HCT116 (cell line): ENCODE results near the gene C19orf18. TPM values are rescaled to one million over a fixed set of nuclear protein-coding genes. Genes with fewer than 3 reads are reported as not detected.

Experiments
- ATAC-seq: fragments of 200-7000 bp; cut with Tn5 transposase; 2 replicates; pipeline ENCODE4 v1.9.1; 2020; ENCODE audit warnings: mild to moderate bottlenecking, moderate library complexity
- BruUV-seq: library from RNA; stranded (reverse); fragments of 400-500 nt; replicated peaks from 2 replicates; lab custom pipeline; 2021; lab: Mats Ljungman, UMichigan
- CTCF ChIA-PET: fragments of 300-600 bp; sonication (Branson Sonifier 250); formaldehyde crosslinking; loops from one replicate; lab custom pipeline; 2021; ENCODE audit warnings: antibody characterized with exemption; lab: Charles Lee
- POLR2A ChIA-PET: fragments of 300-600, 350-600 bp; sonication (Branson Sonifier 250); formaldehyde crosslinking; loops from one replicate; lab custom pipeline; 2021; ENCODE audit warnings: antibody characterized with exemption; lab: Charles Lee
- RAD21 ChIA-PET, 2 experiments: fragments of 300-600 bp; sonication (Branson Sonifier 250); formaldehyde crosslinking; loops; one replicate each; lab custom pipeline; 2023; ENCODE audit warnings: low total read pairs in 2 of 2; ENCODE audit not compliant: uncharacterized antibody in 2 of 2, unreplicated experiment in 2 of 2, low non-redundant PET in 1 of 2; lab: Charles Lee
- DNase-seq: peaks from one replicate; pipeline ENCODE4 v3.0.0-alpha.2; 2010; ENCODE audit warnings: low read depth, low spot score
- H2AFZ ChIP-seq: fragments of 200-600 bp; shearing (Covaris generic), sonication (generic); 2 replicates; pipeline ENCODE4 v1.6.1; 2017; ENCODE audit warnings: low read depth, mixed run types, mixed read lengths, antibody characterized with exemption, low read length; ENCODE audit not compliant: poor library complexity, severe bottlenecking
- H3K27ac ChIP-seq: 2 replicates; pipeline ENCODE4 v1.5.1; 2012; ENCODE audit warnings: low read depth, low read length
- H3K27me3 ChIP-seq: fragments of 200-600 bp; sonication (generic); 2 replicates; pipeline ENCODE4 v1.6.1; 2016; ENCODE audit warnings: mixed run types, low read length, mixed read lengths; ENCODE audit not compliant: insufficient read depth
- H3K36me3 ChIP-seq, 2 experiments: fragments of 200-500 bp in 1 of 2; fragments of 200-600 bp in 1 of 2; sonication (Bioruptor generic) in 1 of 2; sonication (generic) in 1 of 2; 2 replicates each; pipeline versions ENCODE4 v1.5.1 to v1.6.1; 2014 to 2016; ENCODE audit warnings: low read length in 2 of 2, inconsistent platforms in 1 of 2, mixed read lengths in 1 of 2, mixed run types in 1 of 2; ENCODE audit not compliant: insufficient read depth in 2 of 2, control insufficient read depth in 1 of 2
- H3K4me1 ChIP-seq, 2 experiments: fragments of 200-600 bp in 1 of 2; sonication (generic) in 1 of 2; 2 replicates each; pipeline versions ENCODE4 v1.5.1 to v1.6.1; 2012 to 2017; ENCODE audit warnings: low read length in 2 of 2, inconsistent platforms in 1 of 2, mild to moderate bottlenecking in 1 of 2, mixed read lengths in 1 of 2, mixed run types in 1 of 2, moderate library complexity in 1 of 2; ENCODE audit not compliant: insufficient read depth in 2 of 2, control insufficient read depth in 1 of 2
- H3K4me2 ChIP-seq: fragments of 200-600 bp; sonication (generic); 2 replicates; pipeline ENCODE4 v1.6.1; 2017; ENCODE audit warnings: mixed run types, low read length, mixed read lengths
- H3K4me3 ChIP-seq, 2 experiments: fragments of 200-600 bp in 1 of 2; sonication (generic) in 1 of 2; replicated peaks in 1 of 2; 2 replicates each; pipeline ENCODE4 v1.5.1; 2011 to 2016; ENCODE audit warnings: low read length in 2 of 2, control low read depth in 1 of 2, low read depth in 1 of 2, mild to moderate bottlenecking in 1 of 2, mixed read lengths in 1 of 2, mixed run types in 1 of 2
- H3K79me2 ChIP-seq: fragments of 200-600 bp; sonication (generic); 2 replicates; pipeline ENCODE4 v1.6.1; 2017; ENCODE audit warnings: mild to moderate bottlenecking, mixed run types, low read length, moderate library complexity, mixed read lengths; ENCODE audit not compliant: insufficient read depth
- H3K9ac ChIP-seq: fragments of 200-600 bp; sonication (generic); 2 replicates; pipeline ENCODE4 v1.6.1; 2016; ENCODE audit warnings: low read length, mixed read lengths
- H3K9me2 ChIP-seq: fragments of 200-600 bp; sonication (generic), shearing (Covaris generic); 2 replicates; pipeline ENCODE4 v1.6.1; 2017; ENCODE audit warnings: mixed run types, mild to moderate bottlenecking, moderate library complexity; ENCODE audit not compliant: insufficient read depth
- H3K9me3 ChIP-seq, 2 experiments: fragments of 200-500 bp in 1 of 2; fragments of 200-600 bp in 1 of 2; sonication (Bioruptor generic) in 1 of 2; sonication (generic) in 1 of 2; 2 replicates each; pipeline ENCODE4 v1.6.1; 2014 to 2017; ENCODE audit warnings: low read length in 2 of 2, mixed read lengths in 2 of 2, inconsistent platforms in 1 of 2, low read depth in 1 of 2, mild to moderate bottlenecking in 1 of 2, mixed run types in 1 of 2, moderate library complexity in 1 of 2; ENCODE audit not compliant: control insufficient read depth in 1 of 2, insufficient read depth in 1 of 2
- H4K20me1 ChIP-seq: fragments of 200-600 bp; sonication (generic), shearing (Covaris generic); 2 replicates; pipeline ENCODE4 v1.6.1; 2017; ENCODE audit warnings: mixed run types, mild to moderate bottlenecking, moderate library complexity; ENCODE audit not compliant: insufficient read depth
- EZH2 ChIP-seq: fragments of 200-600 bp; sonication (generic); IDR thresholded peaks from 2 replicates; pipeline ENCODE4 v1.6.1; 2017; ENCODE audit warnings: antibody characterized with exemption, mixed run types
- EZH2phosphoT487 ChIP-seq: fragments of 200-600 bp; IDR thresholded peaks from 2 replicates; pipeline ENCODE4 v1.6.1; 2018; ENCODE audit warnings: antibody characterized with exemption, borderline replicate concordance
- FOSL1 ChIP-seq: IDR thresholded peaks from 2 replicates; pipeline ENCODE4 v1.6.1; 2012; ENCODE audit warnings: low read depth
- POLR2AphosphoS5 ChIP-seq: IDR thresholded peaks from 2 replicates; pipeline ENCODE4 v1.6.1; 2011; ENCODE audit warnings: mild to moderate bottlenecking, low read depth, low read length, moderate library complexity
- RAD21 ChIP-seq: IDR thresholded peaks from 2 replicates; pipeline ENCODE4 v1.6.1; 2012; ENCODE audit warnings: low read depth, mild to moderate bottlenecking
- SIN3A ChIP-seq: IDR thresholded peaks from 2 replicates; pipeline ENCODE4 v1.6.1; 2012; ENCODE audit warnings: low read depth
- SP1 ChIP-seq: IDR thresholded peaks from 2 replicates; pipeline ENCODE4 v1.6.1; 2012; ENCODE audit warnings: low read depth
- TCF7L2 ChIP-seq: IDR thresholded peaks from 2 replicates; pipeline ENCODE4 v1.7.0; 2011; ENCODE audit warnings: borderline replicate concordance, inconsistent platforms; ENCODE audit not compliant: insufficient read depth, insufficient read length; ENCODE audit errors: extremely low read depth
- YY1 ChIP-seq: IDR thresholded peaks from 2 replicates; pipeline ENCODE4 v1.6.1; 2011; ENCODE audit warnings: low read length, low read depth, moderate library complexity, mild to moderate bottlenecking; ENCODE audit not compliant: insufficient replicate concordance; ENCODE audit errors: extremely low read depth
- intact Hi-C: fragments of 100-400 bp; cut with micrococcal nuclease; formaldehyde crosslinking; loops from 2 replicates; pipeline ENCODE4 v1.10.0; 2022
- total RNA-seq: library from RNA; stranded (reverse); gene quantifications from one replicate; pipeline ENCODE4 v1.2.1, GENCODE V29; 2021; ENCODE audit not compliant: unreplicated experiment
- TF ChIP-seq, protein P1 (sequence below): IDR thresholded peaks from 2 replicates; pipeline ENCODE4 v1.6.1; 2012; ENCODE audit warnings: low read depth
- TF ChIP-seq, protein P2 (sequence below), 3 experiments: fragments of 200-600 bp in 1 of 3; sonication (generic) in 1 of 3; IDR thresholded peaks in 2 of 3; conservative IDR thresholded peaks in 1 of 3; 2 replicates each; pipeline ENCODE4 v1.5.1; 2012 to 2017; ENCODE audit warnings: low read depth in 2 of 3, low read length in 2 of 3, antibody characterized with exemption in 1 of 3, borderline replicate concordance in 1 of 3, control low read depth in 1 of 3, mild to moderate bottlenecking in 1 of 3, mixed read lengths in 1 of 3, mixed run types in 1 of 3, moderate library complexity in 1 of 3; ENCODE audit not compliant: insufficient read depth in 1 of 3
- TF ChIP-seq, protein P3 (sequence below): IDR thresholded peaks from 2 replicates; pipeline ENCODE4 v1.6.1; 2012
- TF ChIP-seq, protein P4 (sequence below): IDR thresholded peaks from 2 replicates; pipeline ENCODE4 v1.6.1; 2011; ENCODE audit warnings: mild to moderate bottlenecking, low read length, moderate library complexity; ENCODE audit not compliant: insufficient replicate concordance; ENCODE audit errors: extremely low read depth

C19orf18 gene
- total RNA-seq, 1 experiment from 2014 or later = not detected

DNA sequence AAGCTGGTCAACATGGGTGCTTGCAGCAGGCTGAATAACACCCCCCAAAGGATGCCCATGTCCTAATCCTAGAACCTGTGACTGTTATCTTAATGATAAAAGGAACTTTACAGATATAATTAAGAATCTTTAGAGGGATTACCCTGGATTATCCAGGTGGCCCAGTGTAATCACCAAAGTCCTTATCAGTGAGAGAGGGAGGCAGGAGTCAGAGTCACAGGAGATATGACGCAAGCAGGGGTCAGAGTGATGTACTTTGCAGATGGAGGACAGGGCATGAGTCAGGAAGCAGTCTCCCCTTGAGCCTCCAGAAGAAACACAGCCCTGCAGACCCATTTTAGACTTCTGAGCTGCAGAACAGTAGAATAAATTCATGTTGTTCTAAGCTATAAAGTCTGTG is 18.5 kb upstream of the C19orf18 start:
- Histone ChIP-seq H3K4me2 (no peak overlapping the region), H3K36me3 (no peaks in the 10 kb centered on the region), H3K9me2 (no peaks in the 10 kb centered on the region), H3K9ac (no peak overlapping the region), H3K4me1 (no peaks in the 10 kb centered on the region), H3K9me3 (peaks cover 0 to 34% of the 10 kb centered on the region in 2 experiments; a peak in 2 of 4 replicates), H2AFZ (no peak overlapping the region), H3K79me2 (no peaks in the 10 kb centered on the region), H3K27me3 (no peaks in the 10 kb centered on the region), H3K27ac (no peak overlapping the region), H3K4me3 (no peak overlapping the region), H4K20me1 (no peaks in the 10 kb centered on the region)
- no peak for TF ChIP-seq EZH2phosphoT487
- TF ChIP-seq, protein P1, sequence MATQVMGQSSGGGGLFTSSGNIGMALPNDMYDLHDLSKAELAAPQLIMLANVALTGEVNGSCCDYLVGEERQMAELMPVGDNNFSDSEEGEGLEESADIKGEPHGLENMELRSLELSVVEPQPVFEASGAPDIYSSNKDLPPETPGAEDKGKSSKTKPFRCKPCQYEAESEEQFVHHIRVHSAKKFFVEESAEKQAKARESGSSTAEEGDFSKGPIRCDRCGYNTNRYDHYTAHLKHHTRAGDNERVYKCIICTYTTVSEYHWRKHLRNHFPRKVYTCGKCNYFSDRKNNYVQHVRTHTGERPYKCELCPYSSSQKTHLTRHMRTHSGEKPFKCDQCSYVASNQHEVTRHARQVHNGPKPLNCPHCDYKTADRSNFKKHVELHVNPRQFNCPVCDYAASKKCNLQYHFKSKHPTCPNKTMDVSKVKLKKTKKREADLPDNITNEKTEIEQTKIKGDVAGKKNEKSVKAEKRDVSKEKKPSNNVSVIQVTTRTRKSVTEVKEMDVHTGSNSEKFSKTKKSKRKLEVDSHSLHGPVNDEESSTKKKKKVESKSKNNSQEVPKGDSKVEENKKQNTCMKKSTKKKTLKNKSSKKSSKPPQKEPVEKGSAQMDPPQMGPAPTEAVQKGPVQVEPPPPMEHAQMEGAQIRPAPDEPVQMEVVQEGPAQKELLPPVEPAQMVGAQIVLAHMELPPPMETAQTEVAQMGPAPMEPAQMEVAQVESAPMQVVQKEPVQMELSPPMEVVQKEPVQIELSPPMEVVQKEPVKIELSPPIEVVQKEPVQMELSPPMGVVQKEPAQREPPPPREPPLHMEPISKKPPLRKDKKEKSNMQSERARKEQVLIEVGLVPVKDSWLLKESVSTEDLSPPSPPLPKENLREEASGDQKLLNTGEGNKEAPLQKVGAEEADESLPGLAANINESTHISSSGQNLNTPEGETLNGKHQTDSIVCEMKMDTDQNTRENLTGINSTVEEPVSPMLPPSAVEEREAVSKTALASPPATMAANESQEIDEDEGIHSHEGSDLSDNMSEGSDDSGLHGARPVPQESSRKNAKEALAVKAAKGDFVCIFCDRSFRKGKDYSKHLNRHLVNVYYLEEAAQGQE = no peak
- no peak for TF ChIP-seq SIN3A
- no peak for TF ChIP-seq RAD21
- TF ChIP-seq TCF7L2 = no peak
- TF ChIP-seq, protein P2, sequence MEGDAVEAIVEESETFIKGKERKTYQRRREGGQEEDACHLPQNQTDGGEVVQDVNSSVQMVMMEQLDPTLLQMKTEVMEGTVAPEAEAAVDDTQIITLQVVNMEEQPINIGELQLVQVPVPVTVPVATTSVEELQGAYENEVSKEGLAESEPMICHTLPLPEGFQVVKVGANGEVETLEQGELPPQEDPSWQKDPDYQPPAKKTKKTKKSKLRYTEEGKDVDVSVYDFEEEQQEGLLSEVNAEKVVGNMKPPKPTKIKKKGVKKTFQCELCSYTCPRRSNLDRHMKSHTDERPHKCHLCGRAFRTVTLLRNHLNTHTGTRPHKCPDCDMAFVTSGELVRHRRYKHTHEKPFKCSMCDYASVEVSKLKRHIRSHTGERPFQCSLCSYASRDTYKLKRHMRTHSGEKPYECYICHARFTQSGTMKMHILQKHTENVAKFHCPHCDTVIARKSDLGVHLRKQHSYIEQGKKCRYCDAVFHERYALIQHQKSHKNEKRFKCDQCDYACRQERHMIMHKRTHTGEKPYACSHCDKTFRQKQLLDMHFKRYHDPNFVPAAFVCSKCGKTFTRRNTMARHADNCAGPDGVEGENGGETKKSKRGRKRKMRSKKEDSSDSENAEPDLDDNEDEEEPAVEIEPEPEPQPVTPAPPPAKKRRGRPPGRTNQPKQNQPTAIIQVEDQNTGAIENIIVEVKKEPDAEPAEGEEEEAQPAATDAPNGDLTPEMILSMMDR (IDR thresholded peaks at IDR 0.05 in 2 of 3, conservative IDR thresholded peaks at IDR 0.05 in 1 of 3; ENCODE audit: borderline replicate concordance in 1 of 3, insufficient read depth in 1 of 3, low read depth in 2 of 3, low read length in 2 of 3) = no peak
- TF ChIP-seq, protein P3, sequence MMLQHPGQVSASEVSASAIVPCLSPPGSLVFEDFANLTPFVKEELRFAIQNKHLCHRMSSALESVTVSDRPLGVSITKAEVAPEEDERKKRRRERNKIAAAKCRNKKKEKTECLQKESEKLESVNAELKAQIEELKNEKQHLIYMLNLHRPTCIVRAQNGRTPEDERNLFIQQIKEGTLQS = no peak
- no peak for TF ChIP-seq POLR2AphosphoS5
- no peak for TF ChIP-seq EZH2
- TF ChIP-seq, protein P4, sequence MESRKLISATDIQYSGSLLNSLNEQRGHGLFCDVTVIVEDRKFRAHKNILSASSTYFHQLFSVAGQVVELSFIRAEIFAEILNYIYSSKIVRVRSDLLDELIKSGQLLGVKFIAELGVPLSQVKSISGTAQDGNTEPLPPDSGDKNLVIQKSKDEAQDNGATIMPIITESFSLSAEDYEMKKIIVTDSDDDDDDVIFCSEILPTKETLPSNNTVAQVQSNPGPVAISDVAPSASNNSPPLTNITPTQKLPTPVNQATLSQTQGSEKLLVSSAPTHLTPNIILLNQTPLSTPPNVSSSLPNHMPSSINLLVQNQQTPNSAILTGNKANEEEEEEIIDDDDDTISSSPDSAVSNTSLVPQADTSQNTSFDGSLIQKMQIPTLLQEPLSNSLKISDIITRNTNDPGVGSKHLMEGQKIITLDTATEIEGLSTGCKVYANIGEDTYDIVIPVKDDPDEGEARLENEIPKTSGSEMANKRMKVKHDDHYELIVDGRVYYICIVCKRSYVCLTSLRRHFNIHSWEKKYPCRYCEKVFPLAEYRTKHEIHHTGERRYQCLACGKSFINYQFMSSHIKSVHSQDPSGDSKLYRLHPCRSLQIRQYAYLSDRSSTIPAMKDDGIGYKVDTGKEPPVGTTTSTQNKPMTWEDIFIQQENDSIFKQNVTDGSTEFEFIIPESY = no peak
- TF ChIP-seq YY1 = no peak
- no peak for TF ChIP-seq FOSL1
- no peak for TF ChIP-seq SP1
- DNase-seq (no peak), ATAC-seq (no peak)
- intact Hi-C loops = no loop called here
- no TSS peak for BruUV-seq
- POLR2A ChIA-PET = no interaction called here
- CTCF ChIA-PET = no interaction called here
- RAD21 ChIA-PET = no interaction called here
